Measurements from ENCODE around the gene RABGAP1L. TPM values are rescaled to one million over a fixed set of nuclear protein-coding genes. Genes with fewer than 3 reads are reported as not detected.
"Not testable (repeated sequence)": the region's sequence is repeated elsewhere in the genome, so short reads cannot be mapped to it uniquely, and the experiment has no call there.

Gene RABGAP1L
- total RNA-seq, 2 experiments from 2014 or later, result 59.8 to 67.6 TPM

DNA sequence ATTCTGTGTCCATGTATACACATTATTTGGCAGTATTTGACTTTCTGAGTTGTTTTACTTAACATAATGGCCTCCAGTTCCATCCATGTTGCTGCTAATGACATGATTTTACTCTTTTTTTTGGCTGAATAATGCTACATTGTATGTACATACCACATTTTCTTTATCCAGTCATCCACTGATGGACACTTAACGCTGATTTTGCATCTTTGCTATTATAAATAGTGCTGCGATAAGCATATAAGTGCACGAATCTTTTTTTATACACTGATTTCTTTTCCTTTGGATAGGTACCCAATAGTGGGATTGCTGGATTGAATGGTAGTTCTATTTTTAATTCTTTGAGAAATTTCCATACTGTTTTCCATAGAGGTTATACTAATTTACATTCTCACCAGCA lies 544.0 kb downstream of the RABGAP1L start:
- no peak overlapping the region for H3K27ac ChIP-seq (ENCODE audit: low read depth in 1 of 2, low read length in 2 of 2)
- intact Hi-C loops (cut with DNase I, micrococcal nuclease), result no loop called here
- Mint-ChIP-seq H3K9me3 (peaks cover 3% of the 10 kb centered on the region), H3K36me3 (ENCODE audit: low read depth) (peaks cover 46% of the 10 kb centered on the region), H3K4me1 (ENCODE audit: low read depth) (no peaks in the 10 kb centered on the region), H3K27me3 (no peaks in the 10 kb centered on the region), H3K27ac (no peak overlapping the region), H3K4me3 (no peak overlapping the region)
- no peaks in the 10 kb centered on the region for H3K9me3 ChIP-seq (ENCODE audit: control insufficient read depth in 1 of 2, insufficient read depth in 1 of 2, low read length in 2 of 2)
- ChIA-PET POLR2A (no interaction called here), CTCF (no interaction called here)
- no peaks in the 10 kb centered on the region for H3K27me3 ChIP-seq (ENCODE audit: control insufficient read depth in 1 of 2, insufficient read depth in 2 of 2, low read length in 2 of 2)
- H3K4me1 ChIP-seq (ENCODE audit: insufficient read depth, low read length), result no peaks in the 10 kb centered on the region
- peaks cover 13% of the 10 kb centered on the region for H3K36me3 ChIP-seq (ENCODE audit: insufficient read depth, low read length)
- TF ChIP-seq, protein P1, sequence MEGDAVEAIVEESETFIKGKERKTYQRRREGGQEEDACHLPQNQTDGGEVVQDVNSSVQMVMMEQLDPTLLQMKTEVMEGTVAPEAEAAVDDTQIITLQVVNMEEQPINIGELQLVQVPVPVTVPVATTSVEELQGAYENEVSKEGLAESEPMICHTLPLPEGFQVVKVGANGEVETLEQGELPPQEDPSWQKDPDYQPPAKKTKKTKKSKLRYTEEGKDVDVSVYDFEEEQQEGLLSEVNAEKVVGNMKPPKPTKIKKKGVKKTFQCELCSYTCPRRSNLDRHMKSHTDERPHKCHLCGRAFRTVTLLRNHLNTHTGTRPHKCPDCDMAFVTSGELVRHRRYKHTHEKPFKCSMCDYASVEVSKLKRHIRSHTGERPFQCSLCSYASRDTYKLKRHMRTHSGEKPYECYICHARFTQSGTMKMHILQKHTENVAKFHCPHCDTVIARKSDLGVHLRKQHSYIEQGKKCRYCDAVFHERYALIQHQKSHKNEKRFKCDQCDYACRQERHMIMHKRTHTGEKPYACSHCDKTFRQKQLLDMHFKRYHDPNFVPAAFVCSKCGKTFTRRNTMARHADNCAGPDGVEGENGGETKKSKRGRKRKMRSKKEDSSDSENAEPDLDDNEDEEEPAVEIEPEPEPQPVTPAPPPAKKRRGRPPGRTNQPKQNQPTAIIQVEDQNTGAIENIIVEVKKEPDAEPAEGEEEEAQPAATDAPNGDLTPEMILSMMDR (IDR thresholded peaks at IDR 0.05), result no peak
- H3K4me3 ChIP-seq (ENCODE audit: low read length), result no peak overlapping the region
- no peak for DNase-seq
- no peak for ATAC-seq (ENCODE audit: poor library complexity)

- Histone ChIP-seq H3K4me3 (ENCODE audit: low read length) (no peak overlapping the region), H3K27me3 (ENCODE audit: control insufficient read depth in 1 of 2, insufficient read depth in 2 of 2, low read length in 2 of 2) (no peaks in the 10 kb centered on the region), H3K36me3 (ENCODE audit: insufficient read depth, low read length) (peaks cover 11% of the 10 kb centered on the region), H3K4me1 (ENCODE audit: insufficient read depth, low read length) (no peaks in the 10 kb centered on the region), H3K9me3 (ENCODE audit: control insufficient read depth in 1 of 2, insufficient read depth in 1 of 2, low read length in 2 of 2) (peaks cover 0 to 3% of the 10 kb centered on the region in 2 experiments), H3K27ac (ENCODE audit: low read depth in 1 of 2, low read length in 2 of 2) (no peak overlapping the region)
- H3K4me3 Mint-ChIP-seq, result no peak overlapping the region
- H3K4me1 Mint-ChIP-seq (ENCODE audit: low read depth), result no peaks in the 10 kb centered on the region
- no peaks in the 10 kb centered on the region for H3K27me3 Mint-ChIP-seq
- H3K36me3 Mint-ChIP-seq (ENCODE audit: low read depth), result peaks cover 44% of the 10 kb centered on the region
- ChIA-PET CTCF (no interaction called here), POLR2A (no interaction called here)
- peaks cover 3% of the 10 kb centered on the region for H3K9me3 Mint-ChIP-seq
- intact Hi-C loops (cut with DNase I, micrococcal nuclease), result no loop called here
- H3K27ac Mint-ChIP-seq, result no peak overlapping the region
- no peak for DNase-seq
- TF ChIP-seq, protein P1 (IDR thresholded peaks at IDR 0.05), result no peak
- ATAC-seq (ENCODE audit: poor library complexity), result no peak
Observed at GRCh38 chr1:174704300-174704699, 545.0 kb downstream of the RABGAP1L start.

DNA sequence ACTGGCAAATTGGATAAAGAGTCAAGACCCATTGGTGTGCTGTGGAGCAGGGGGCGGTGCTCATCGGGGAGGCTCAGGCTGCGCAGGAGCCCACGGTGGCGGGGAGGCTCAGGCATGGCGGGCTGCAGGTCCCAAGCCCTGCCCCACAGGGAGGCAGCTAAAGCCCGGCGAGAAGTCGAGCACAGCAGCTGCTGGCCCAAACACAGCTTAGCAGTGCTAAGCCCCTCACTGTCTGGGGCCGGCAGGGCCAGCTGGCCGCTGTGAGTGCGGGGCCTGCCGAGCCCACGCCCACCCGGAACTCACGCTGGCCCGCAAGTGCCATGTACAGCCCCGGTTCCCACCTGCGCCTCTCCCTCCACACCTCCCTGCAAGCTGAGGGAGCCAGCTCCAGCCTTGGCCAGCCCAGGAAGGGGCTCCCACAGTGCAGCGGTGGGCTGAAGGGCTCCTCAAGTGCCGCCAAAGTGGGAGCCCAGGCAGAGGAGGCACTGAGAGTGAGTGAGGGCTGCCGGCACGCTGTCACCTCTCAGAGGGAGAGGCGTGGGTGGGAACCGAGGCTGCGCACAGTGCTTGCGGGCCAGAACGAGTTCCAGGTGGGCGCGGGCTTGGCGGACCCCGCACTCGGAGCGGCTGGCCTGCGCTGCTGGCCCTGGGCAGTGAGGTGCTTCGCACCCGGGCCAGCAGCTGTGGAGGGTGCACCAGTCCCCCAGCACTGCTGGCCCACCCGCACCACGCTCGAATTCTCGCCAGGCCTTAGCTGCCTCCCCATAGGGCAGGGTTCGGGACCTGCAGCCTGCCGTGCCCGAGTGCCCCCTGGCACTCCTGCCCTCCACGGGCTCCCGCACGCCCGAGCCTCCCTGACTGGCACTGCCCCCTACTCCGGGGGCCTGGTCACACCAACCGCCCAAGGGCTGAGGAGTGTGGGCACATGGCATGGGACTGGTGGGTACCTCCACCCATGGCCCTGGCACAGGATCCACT lies 551.8 kb downstream of the RABGAP1L start:
- intact Hi-C loops (cut with DNase I, micrococcal nuclease), result no loop called here
- H3K27me3 ChIP-seq (ENCODE audit: control insufficient read depth in 1 of 2, insufficient read depth in 2 of 2, low read length in 2 of 2), result no peaks in the 10 kb centered on the region
- H3K4me1 Mint-ChIP-seq (ENCODE audit: low read depth), result no peaks in the 10 kb centered on the region
- no peak overlapping the region for H3K4me3 ChIP-seq (ENCODE audit: low read length)
- ChIA-PET CTCF (interaction anchor here (1.4 kb wide), 1 partner anchor 11 kb away, joined by 3 read pairs; no protein-coding TSS in a partner anchor), POLR2A (no interaction called here)
- no peaks in the 10 kb centered on the region for H3K4me1 ChIP-seq (ENCODE audit: insufficient read depth, low read length)
- no peak overlapping the region for H3K4me3 Mint-ChIP-seq
- peaks cover 3% of the 10 kb centered on the region for H3K9me3 Mint-ChIP-seq
- no peak overlapping the region for H3K27ac ChIP-seq (ENCODE audit: low read depth in 1 of 2, low read length in 2 of 2)
- TF ChIP-seq, protein P1 (IDR thresholded peaks at IDR 0.05), result no peak
- ATAC-seq (ENCODE audit: poor library complexity) (no peak), DNase-seq (peak in 1 of 14 experiments; percentile 7)
- no peaks in the 10 kb centered on the region for H3K27me3 Mint-ChIP-seq
- no peak overlapping the region for H3K27ac Mint-ChIP-seq
- H3K36me3 ChIP-seq (ENCODE audit: insufficient read depth, low read length), result no peaks in the 10 kb centered on the region
- H3K36me3 Mint-ChIP-seq (ENCODE audit: low read depth), result peaks cover 45% of the 10 kb centered on the region
- peaks cover 0 to 14% of the 10 kb centered on the region in 2 experiments for H3K9me3 ChIP-seq (ENCODE audit: control insufficient read depth in 1 of 2, insufficient read depth in 1 of 2, low read length in 2 of 2)

- H3K36me3 Mint-ChIP-seq (ENCODE audit: low read depth), result peaks cover 41% of the 10 kb centered on the region
- H3K27ac ChIP-seq (ENCODE audit: low read depth in 1 of 2, low read length in 2 of 2); H3K27me3 ChIP-seq (ENCODE audit: control insufficient read depth in 1 of 2, insufficient read depth in 2 of 2, low read length in 2 of 2); intact Hi-C loops (cut with DNase I, micrococcal nuclease); H3K36me3 ChIP-seq (ENCODE audit: insufficient read depth, low read length); H3K27ac Mint-ChIP-seq; DNase-seq; H3K27me3 Mint-ChIP-seq; H3K4me1 Mint-ChIP-seq (ENCODE audit: low read depth); H3K4me3 Mint-ChIP-seq; POLR2A ChIA-PET; H3K4me3 ChIP-seq (ENCODE audit: low read length); H3K4me1 ChIP-seq (ENCODE audit: insufficient read depth, low read length); ATAC-seq (ENCODE audit: poor library complexity); H3K9me3 Mint-ChIP-seq: not testable (repeated sequence)
- H3K9me3 ChIP-seq (ENCODE audit: control insufficient read depth in 1 of 2, insufficient read depth in 1 of 2, low read length in 2 of 2), result peaks cover 0 to 14% of the 10 kb centered on the region in 2 experiments
- CTCF ChIA-PET, result interaction anchor here (1.4 kb wide), 1 partner anchor 10 kb away, joined by 3 read pairs; no protein-coding TSS in a partner anchor
Observed at GRCh38 chr1:174711848-174712247, 552.5 kb downstream of the RABGAP1L start.

Data from CD4-positive, alpha-beta T cell (primary cell).